ENCODE data around the gene MTHFSD.
A peak's percentile ranks its signal among the peaks of the same experiment; 100 is the strongest.

The MTHFSD gene

DNA sequence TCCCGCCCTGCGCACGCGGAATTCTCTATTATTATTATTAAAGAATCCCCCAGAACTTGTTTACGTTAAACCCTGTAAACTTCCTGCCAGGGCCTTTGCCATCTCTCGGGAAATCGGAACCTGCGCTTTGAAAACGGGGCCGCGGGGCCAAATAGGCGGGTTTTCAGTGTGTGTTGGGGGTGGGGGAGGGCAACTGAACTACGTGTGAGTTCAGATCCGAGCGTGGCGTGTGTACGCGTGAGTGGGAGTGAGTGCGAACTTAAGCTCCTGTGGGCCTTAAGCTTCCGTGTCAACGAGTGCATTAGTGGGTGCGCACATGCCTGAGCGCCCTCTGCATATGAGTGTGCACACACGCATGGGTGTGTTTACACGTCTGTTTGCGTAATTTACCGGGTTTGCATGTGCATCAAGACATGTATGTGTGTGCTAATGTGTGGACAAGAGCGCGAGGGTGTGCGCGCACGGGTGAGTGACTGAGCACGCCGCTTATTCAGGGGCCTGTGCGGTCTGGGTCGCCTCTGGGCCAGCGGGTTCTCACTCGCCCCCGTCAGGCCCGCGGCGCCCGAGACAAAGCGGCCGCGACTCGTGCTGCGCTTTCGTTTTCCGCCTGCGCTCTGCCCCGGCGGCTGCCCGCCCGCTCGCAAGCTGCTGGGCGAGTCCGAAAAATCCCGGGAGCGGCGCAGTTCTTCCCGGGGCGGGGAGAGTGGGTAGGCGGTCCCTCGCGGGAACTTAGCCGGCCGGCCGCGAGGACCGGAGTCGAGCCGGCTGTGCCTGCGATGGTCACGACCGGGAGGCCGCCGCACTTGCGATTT is 45.9 kb downstream of the MTHFSD start:
- peak overlapping the region; percentile 97 for H3K4me3 ChIP-seq (ENCODE audit: low read depth, low read length)
- TF ChIP-seq, protein P1, sequence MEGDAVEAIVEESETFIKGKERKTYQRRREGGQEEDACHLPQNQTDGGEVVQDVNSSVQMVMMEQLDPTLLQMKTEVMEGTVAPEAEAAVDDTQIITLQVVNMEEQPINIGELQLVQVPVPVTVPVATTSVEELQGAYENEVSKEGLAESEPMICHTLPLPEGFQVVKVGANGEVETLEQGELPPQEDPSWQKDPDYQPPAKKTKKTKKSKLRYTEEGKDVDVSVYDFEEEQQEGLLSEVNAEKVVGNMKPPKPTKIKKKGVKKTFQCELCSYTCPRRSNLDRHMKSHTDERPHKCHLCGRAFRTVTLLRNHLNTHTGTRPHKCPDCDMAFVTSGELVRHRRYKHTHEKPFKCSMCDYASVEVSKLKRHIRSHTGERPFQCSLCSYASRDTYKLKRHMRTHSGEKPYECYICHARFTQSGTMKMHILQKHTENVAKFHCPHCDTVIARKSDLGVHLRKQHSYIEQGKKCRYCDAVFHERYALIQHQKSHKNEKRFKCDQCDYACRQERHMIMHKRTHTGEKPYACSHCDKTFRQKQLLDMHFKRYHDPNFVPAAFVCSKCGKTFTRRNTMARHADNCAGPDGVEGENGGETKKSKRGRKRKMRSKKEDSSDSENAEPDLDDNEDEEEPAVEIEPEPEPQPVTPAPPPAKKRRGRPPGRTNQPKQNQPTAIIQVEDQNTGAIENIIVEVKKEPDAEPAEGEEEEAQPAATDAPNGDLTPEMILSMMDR (IDR thresholded peaks at IDR 0.05; ENCODE audit: low read depth, low read length) = no peak

DNA sequence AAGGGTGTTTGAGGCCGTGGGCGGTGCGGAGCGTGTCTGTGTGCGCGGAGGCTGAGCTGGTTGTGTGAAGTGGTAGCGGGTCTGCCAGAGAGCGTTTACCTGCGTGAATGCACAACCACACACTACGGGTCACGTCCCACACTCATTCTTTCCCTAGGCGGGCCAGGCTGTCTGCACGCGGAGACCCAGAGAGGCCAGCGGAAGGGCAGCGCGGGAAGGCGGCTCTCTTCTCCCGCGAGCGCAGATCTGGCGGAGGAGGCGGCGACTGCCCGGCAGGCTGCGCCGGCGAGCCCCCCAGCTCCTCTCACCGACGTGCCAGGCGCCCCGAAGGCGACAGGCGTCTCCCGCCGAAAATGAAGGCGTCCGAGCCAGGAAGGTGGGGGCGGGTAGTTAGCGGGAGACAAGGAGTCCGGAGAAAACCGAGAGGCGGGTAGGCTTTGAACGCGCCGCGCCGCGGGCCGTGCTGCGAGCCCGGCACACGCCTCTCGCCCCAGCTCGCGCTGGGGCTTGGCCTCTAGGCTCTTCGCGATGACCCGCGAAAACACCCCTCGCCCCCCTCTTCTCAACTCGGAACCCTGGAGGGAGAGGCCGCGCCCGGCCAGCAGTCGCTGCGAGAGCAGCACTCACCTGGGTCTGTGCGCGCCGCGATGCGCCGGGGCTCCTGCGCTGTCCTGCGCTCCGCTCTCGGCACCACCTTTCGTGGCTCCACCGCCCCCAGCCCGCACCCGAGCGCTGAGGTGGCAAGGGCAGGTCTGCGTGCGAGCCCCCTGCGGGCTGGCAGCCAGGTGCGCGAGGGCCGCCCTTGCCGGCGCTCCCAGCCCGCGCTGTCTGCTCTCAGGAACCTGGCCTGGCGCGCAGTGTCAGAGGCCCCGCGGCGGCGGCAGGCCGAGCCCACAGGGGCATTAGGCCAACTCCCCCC is 46.7 kb downstream of the MTHFSD start:
- H3K4me3 ChIP-seq (ENCODE audit: low read depth, low read length) = peak overlapping the region; percentile 97
- TF ChIP-seq, protein P1 (IDR thresholded peaks at IDR 0.05; ENCODE audit: low read depth, low read length) = no peak

DNA sequence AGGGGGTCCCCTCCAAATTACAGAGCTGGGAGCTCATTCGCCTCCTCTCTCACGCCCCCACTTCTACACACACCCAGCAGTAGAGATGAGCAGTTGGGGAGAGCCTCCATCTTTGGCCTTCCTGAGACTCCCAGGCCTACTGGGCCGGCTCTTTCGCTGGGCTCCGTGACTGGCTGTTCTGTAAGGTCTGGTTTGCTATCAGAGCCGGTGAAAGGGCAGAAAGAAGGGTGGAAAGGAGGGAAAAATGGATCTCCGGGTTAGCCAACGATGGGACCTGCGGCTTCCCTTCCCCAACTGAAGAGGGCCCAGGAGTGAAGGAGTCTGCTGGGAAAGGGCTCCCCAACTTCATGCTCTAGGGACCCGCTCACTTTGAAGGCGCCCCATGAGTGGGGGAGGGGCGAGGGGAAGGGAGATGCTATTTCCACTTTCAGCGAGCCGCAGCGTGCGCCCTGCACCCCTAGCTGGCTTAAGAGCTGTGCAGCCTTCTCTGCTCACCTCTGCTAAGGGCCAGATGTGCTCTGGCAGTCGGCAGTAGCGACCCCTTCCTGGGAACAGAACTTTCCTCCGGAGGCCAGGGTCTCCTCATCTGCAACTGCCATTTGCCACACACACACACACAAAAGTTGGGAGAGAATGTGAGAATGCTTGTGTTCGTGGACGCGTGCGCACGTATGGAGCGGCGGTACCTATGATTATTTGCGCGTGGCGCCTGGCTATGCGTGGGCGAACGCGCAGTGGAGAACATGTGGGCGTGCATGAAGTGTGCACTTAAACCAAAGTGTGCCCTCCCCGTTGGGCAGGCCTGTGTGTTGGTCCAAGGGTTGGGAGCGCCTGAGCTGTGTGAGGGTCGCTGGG is 47.6 kb downstream of the MTHFSD start:
- TF ChIP-seq, protein P1 (IDR thresholded peaks at IDR 0.05; ENCODE audit: low read depth, low read length) = no peak
- peak overlapping the region; percentile 97 for H3K4me3 ChIP-seq (ENCODE audit: low read depth, low read length)

DNA sequence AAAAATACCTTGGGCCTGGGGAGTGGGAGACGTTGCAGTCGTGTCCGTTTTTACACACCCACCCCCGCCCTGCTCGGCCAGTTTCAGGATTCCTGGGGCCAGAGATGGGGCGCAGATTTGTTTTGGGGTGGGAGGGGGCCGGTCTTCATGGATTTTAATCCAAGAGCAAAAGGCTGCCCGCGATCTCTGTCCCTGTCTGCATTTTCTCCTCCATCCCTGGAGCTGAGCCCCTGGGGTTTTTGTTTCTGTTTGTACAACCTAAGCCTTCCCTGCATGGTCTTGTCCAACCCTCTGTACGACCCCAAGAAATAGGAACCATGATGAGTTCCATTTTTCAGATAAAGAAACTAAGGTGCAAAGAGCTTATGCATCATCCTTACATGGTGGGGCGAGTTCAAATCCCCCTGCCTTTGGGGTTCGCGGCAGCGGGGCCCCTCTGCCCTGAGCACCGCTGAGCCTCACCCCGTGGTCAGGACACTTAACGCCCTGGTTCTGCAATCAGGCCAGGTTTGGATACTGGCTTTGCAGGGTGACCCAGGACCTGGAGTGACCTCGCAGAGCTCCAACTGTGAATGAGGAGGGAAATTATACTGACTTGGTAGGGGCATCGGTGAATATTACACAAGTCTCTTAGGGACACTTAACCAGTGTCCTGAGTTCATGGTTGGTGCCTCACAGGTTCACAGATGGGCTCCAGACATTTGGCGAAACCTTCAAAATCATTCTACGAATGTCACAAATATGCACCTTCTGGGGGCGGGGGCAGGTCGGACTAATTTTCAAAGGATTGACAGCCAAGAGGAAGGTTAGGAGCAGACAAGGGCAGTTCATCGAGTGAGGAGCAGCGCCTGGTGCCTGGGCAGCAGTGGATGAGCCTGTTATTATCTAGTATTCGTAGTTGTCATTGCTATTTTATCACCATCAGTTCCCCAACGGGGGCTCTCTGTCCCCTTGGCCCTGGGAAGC is 48.9 kb downstream of the MTHFSD start:
- H3K4me3 ChIP-seq (ENCODE audit: low read depth, low read length) = peak overlapping the region; percentile 97
- TF ChIP-seq, protein P1 (IDR thresholded peaks at IDR 0.05; ENCODE audit: low read depth, low read length) = no peak

DNA sequence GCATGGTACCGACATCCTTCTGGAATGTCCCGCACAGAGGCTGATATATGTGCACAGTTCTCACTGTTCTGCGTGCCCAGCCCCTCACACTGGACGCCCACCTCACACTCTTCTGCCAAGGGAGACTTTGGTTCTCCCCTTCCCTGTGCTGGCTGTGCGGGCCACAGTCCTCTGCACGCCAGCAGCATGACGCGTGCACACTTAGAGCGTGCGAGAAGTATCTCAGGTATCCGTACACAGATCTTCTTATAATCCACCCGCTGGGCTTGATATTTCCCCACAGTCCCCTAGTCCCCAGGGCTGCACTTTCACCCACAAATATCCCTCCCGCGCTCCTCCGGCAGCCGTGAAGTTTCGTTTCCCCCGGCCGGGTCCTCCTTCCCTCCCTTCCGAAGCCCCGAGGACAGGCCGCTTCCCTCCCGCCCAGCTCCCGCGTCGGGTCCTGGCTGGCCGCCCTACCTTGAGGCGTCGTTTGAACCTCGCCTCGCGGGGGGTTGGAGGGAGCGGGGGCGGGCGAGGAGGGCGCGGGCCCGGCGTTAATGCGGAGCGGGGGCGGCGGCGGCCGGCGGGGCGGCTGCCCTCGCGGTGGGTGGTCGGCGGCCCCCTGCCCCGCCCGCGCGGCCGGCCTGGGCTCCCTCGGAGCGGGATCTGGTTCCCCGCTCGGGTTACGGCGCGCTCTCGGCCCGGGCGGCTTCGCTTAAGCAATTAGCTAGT is 49.7 kb downstream of the MTHFSD start:
- TF ChIP-seq, protein P1 (IDR thresholded peaks at IDR 0.05; ENCODE audit: low read depth, low read length) = no peak
- peak overlapping the region; percentile 97 for H3K4me3 ChIP-seq (ENCODE audit: low read depth, low read length)

Data from WI38 (cell line).